Neural cell (in vitro differentiated cells): ENCODE data around the gene GPC5. TPM values are rescaled to one million over a fixed set of nuclear protein-coding genes. Genes with fewer than 3 reads are reported as not detected.

Experiments used
- H2AFZ ChIP-seq: fragments of 200-600, 300-800 bp; sonication (generic), shearing (Covaris generic); 2 replicates; pipeline ENCODE4 v1.6.0; 2014; ENCODE audit warnings: low read depth, mild to moderate bottlenecking, antibody characterized with exemption, low read length, moderate library complexity
- H3F3A ChIP-seq: fragments of 200-600 bp; shearing (Covaris generic); 2 replicates; pipeline ENCODE4 v1.6.1; 2016; ENCODE audit warnings: mild to moderate bottlenecking, moderate library complexity, mixed read lengths, antibody characterized with exemption, low read length; ENCODE audit not compliant: insufficient read depth, poor library complexity, severe bottlenecking
- H3K27ac ChIP-seq: fragments of 200-600, 300-800 bp; sonication (generic), shearing (Covaris generic); 2 replicates; pipeline ENCODE4 v1.5.1; 2014; ENCODE audit warnings: mild to moderate bottlenecking, low read length, moderate library complexity
- H3K27me3 ChIP-seq: fragments of 300-800, 200-600 bp; sonication (generic), shearing (Covaris generic); 2 replicates; pipeline ENCODE4 v1.6.0; 2014; ENCODE audit warnings: mild to moderate bottlenecking, low read depth, low read length, moderate library complexity; ENCODE audit not compliant: insufficient read depth
- H3K36me3 ChIP-seq: fragments of 300-800, 200-600 bp; sonication (generic), shearing (Covaris generic); 2 replicates; pipeline ENCODE4 v1.5.1; 2014; ENCODE audit warnings: mild to moderate bottlenecking, antibody characterized with exemption, low read length, moderate library complexity; ENCODE audit not compliant: insufficient read depth
- H3K4me2 ChIP-seq: fragments of 300-800, 200-600 bp; sonication (generic), shearing (Covaris generic); 2 replicates; pipeline ENCODE4 v1.6.0; 2014; ENCODE audit warnings: mild to moderate bottlenecking, low read length
- H3K4me3 ChIP-seq: fragments of 300-800, 200-600 bp; sonication (generic), shearing (Covaris generic); 2 replicates; pipeline ENCODE4 v1.5.1; 2014; ENCODE audit warnings: mild to moderate bottlenecking, low read length, moderate library complexity
- H3K79me2 ChIP-seq: fragments of 200-600 bp; shearing (Covaris generic); replicated peaks from 2 replicates; pipeline ENCODE4 v1.6.0; 2014; ENCODE audit warnings: mild to moderate bottlenecking, low read length, moderate library complexity; ENCODE audit not compliant: insufficient read depth
- H3K9ac ChIP-seq: fragments of 300-800, 200-600 bp; sonication (generic), shearing (Covaris generic); 2 replicates; pipeline ENCODE4 v1.6.1; 2016; ENCODE audit warnings: mild to moderate bottlenecking, low read length, mixed read lengths
- H3K9me2 ChIP-seq: fragments of 200-600 bp; shearing (Covaris generic); 2 replicates; pipeline ENCODE4 v1.6.1; 2016; ENCODE audit warnings: mild to moderate bottlenecking, low read length, mixed read lengths; ENCODE audit not compliant: insufficient read depth
- H3K9me3 ChIP-seq: fragments of 200-600, 300-800 bp; sonication (generic), shearing (Covaris generic); 2 replicates; pipeline ENCODE4 v1.6.1; 2016; ENCODE audit warnings: mild to moderate bottlenecking, mixed run types, low read length, moderate library complexity, mixed read lengths
- H4K20me1 ChIP-seq: fragments of 200-600 bp; shearing (Covaris generic); 2 replicates; pipeline ENCODE4 v1.6.1; 2016; ENCODE audit warnings: mild to moderate bottlenecking, mixed run types; ENCODE audit not compliant: insufficient read depth
- CTCF ChIP-seq: fragments of 450-650 bp; IDR thresholded peaks from 2 replicates; pipeline ENCODE4 v1.5.1; 2014; ENCODE audit warnings: antibody characterized with exemption, mild to moderate bottlenecking, moderate library complexity; ENCODE audit not compliant: poor library complexity, severe bottlenecking
- EP300 ChIP-seq: fragments of 450-650 bp; conservative IDR thresholded peaks from 2 replicates; pipeline ENCODE4 v1.6.1; 2014; ENCODE audit warnings: antibody characterized with exemption, mild to moderate bottlenecking, moderate library complexity; ENCODE audit not compliant: poor library complexity, severe bottlenecking
- EZH2 ChIP-seq: fragments of 200-600, 300-800 bp; shearing (Covaris generic), sonication (generic); IDR thresholded peaks from 2 replicates; pipeline ENCODE4 v1.6.1; 2014; ENCODE audit warnings: antibody characterized with exemption, low read length, borderline replicate concordance, mild to moderate bottlenecking; ENCODE audit not compliant: insufficient read depth, poor library complexity, severe bottlenecking
- MXI1 ChIP-seq: fragments of 450-650 bp; conservative IDR thresholded peaks from 2 replicates; pipeline ENCODE4 v1.6.1; 2014; ENCODE audit warnings: antibody characterized with exemption, mild to moderate bottlenecking; ENCODE audit not compliant: poor library complexity, severe bottlenecking
- POLR2AphosphoS5 ChIP-seq: IDR thresholded peaks from 2 replicates; pipeline ENCODE4 v1.6.1; 2012
- RAD21 ChIP-seq: fragments of 450-650 bp; conservative IDR thresholded peaks from 2 replicates; pipeline ENCODE4 v1.6.1; 2014; ENCODE audit warnings: antibody characterized with exemption, mild to moderate bottlenecking, moderate library complexity
- REST ChIP-seq: IDR thresholded peaks from 2 replicates; pipeline ENCODE4 v1.6.1; 2012; ENCODE audit warnings: borderline replicate concordance
- SMC3 ChIP-seq: fragments of 450-650 bp; conservative IDR thresholded peaks from 2 replicates; pipeline ENCODE4 v1.6.1; 2014; ENCODE audit warnings: antibody characterized with exemption, mild to moderate bottlenecking, moderate library complexity; ENCODE audit not compliant: poor library complexity
- TAF1 ChIP-seq: IDR thresholded peaks from 2 replicates; pipeline ENCODE4 v1.6.1; 2012; ENCODE audit warnings: low read depth
- polyA plus RNA-seq: library from polyadenylated mRNA; depleted of rRNA; stranded (reverse); fragments of >200 nt; gene quantifications from 2 replicates; pipeline ENCODE4 v1.2.3, GENCODE V29; 2014

The GPC5 gene
- polyA plus RNA-seq, 1 donor from 2014 or later, result 5.0 TPM

GRCh38 chr13:92403606-92404005, 1005.2 kb downstream of the GPC5 start:
- no peak for TF ChIP-seq POLR2AphosphoS5
- no peak for TF ChIP-seq SMC3
- no peak for TF ChIP-seq REST
- TF ChIP-seq CTCF, result no peak
- TF ChIP-seq EP300, result no peak
- TF ChIP-seq MXI1, result no peak
- no peak for TF ChIP-seq TAF1
- no peak for TF ChIP-seq EZH2
- no peak for TF ChIP-seq RAD21
- Histone ChIP-seq H3K27ac (no peak overlapping the region), H3K79me2 (no peaks in the 10 kb centered on the region), H2AFZ (no peak overlapping the region), H3K4me2 (no peak overlapping the region), H4K20me1 (no peaks in the 10 kb centered on the region), H3K9me2 (no peaks in the 10 kb centered on the region), H3K36me3 (no peaks in the 10 kb centered on the region), H3K27me3 (no peaks in the 10 kb centered on the region), H3K4me3 (no peak overlapping the region), H3F3A (no peaks in the 10 kb centered on the region), H3K9ac (no peak overlapping the region), H3K9me3 (no peaks in the 10 kb centered on the region)

GRCh38 chr13:92407858-92408257, 1009.4 kb downstream of the GPC5 start:
- Histone ChIP-seq H3K4me3 (no peak overlapping the region), H3K4me2 (no peak overlapping the region), H3K27ac (no peak overlapping the region), H3K9me2 (no peaks in the 10 kb centered on the region), H3K79me2 (no peaks in the 10 kb centered on the region), H3K9me3 (no peaks in the 10 kb centered on the region), H3F3A (no peaks in the 10 kb centered on the region), H3K36me3 (no peaks in the 10 kb centered on the region), H2AFZ (no peak overlapping the region), H3K9ac (no peak overlapping the region), H3K27me3 (no peaks in the 10 kb centered on the region), H4K20me1 (no peaks in the 10 kb centered on the region)
- TF ChIP-seq RAD21, result no peak
- no peak for TF ChIP-seq SMC3
- TF ChIP-seq POLR2AphosphoS5, result no peak
- TF ChIP-seq CTCF, result no peak
- no peak for TF ChIP-seq TAF1
- no peak for TF ChIP-seq MXI1
- no peak for TF ChIP-seq REST
- TF ChIP-seq EP300, result no peak
- TF ChIP-seq EZH2, result no peak
